SK-N-SH (cell line): ENCODE data around the gene DNAJC13. TPM values are rescaled to one million over a fixed set of nuclear protein-coding genes. Genes with fewer than 3 reads are reported as not detected.
"Not testable (repeated sequence)": the region's sequence is repeated elsewhere in the genome, so short reads cannot be mapped to it uniquely, and the experiment has no call there.

Source experiments
- CTCF ChIA-PET: fragments of 300-600, 350-600 bp; formaldehyde crosslinking; extraction: SDS; loops from one replicate; lab custom pipeline; 2021; lab: Yijun Ruan, JAX
- POLR2A ChIA-PET: fragments of 350-600 bp; sonication (Branson Sonifier 250); formaldehyde crosslinking; extraction: SDS; loops from one replicate; lab custom pipeline; 2020; ENCODE audit warnings: antibody characterized with exemption, inconsistent platforms; lab: Yijun Ruan, JAX
- DNase-seq: peaks from one replicate; pipeline ENCODE4 v3.0.0; 2012
- H2AFZ ChIP-seq: fragments of 200-600 bp; sonication (generic); 2 replicates; pipeline ENCODE4 v1.8.1; 2016; ENCODE audit warnings: antibody characterized with exemption, mild to moderate bottlenecking, low read depth
- H3F3A ChIP-seq: fragments of 200-600 bp; sonication (generic); replicated peaks from 2 replicates; pipeline ENCODE3; 2016; ENCODE audit warnings: antibody characterized with exemption, mild to moderate bottlenecking; ENCODE audit not compliant: insufficient read depth
- H3K27ac ChIP-seq, 2 experiments: fragments of 200-500 bp in 1 of 2; fragments of 200-600 bp in 1 of 2; sonication (Bioruptor generic) in 1 of 2; sonication (generic), shearing (Covaris generic) in 1 of 2; 2 replicates each; pipeline versions ENCODE4 v1.5.1 to v1.6.1; 2014 to 2016; ENCODE audit warnings: low read depth in 2 of 2, inconsistent platforms in 1 of 2, low read length in 1 of 2, mild to moderate bottlenecking in 1 of 2, mixed read lengths in 1 of 2
- H3K27me3 ChIP-seq: fragments of 200-600 bp; sonication (generic), shearing (Covaris generic); 2 replicates; pipeline ENCODE4 v1.6.1; 2016; ENCODE audit warnings: mixed run types; ENCODE audit not compliant: insufficient read depth
- H3K36me3 ChIP-seq, 2 experiments: fragments of 200-500 bp in 1 of 2; fragments of 200-600 bp in 1 of 2; sonication (Bioruptor generic) in 1 of 2; sonication (generic) in 1 of 2; replicated peaks in 1 of 2; 2 replicates each; pipeline versions ENCODE3 to v1.5.1; 2014 to 2016; ENCODE audit warnings: low read length in 1 of 2, mild to moderate bottlenecking in 1 of 2; ENCODE audit not compliant: insufficient read depth in 2 of 2, control insufficient read depth in 1 of 2
- H3K4me1 ChIP-seq, 2 experiments: fragments of 200-500 bp in 1 of 2; fragments of 200-600 bp in 1 of 2; sonication (Bioruptor generic) in 1 of 2; sonication (generic), shearing (Covaris generic) in 1 of 2; 2 replicates each; pipeline versions ENCODE4 v1.5.1 to v1.6.1; 2014 to 2016; ENCODE audit warnings: low read depth in 1 of 2, low read length in 1 of 2, mixed run types in 1 of 2; ENCODE audit not compliant: insufficient read depth in 2 of 2, control insufficient read depth in 1 of 2
- H3K4me2 ChIP-seq: fragments of 200-600 bp; sonication (generic), shearing (Covaris generic); 2 replicates; pipeline ENCODE4 v1.6.1; 2017; ENCODE audit warnings: mixed run types
- H3K4me3 ChIP-seq, 2 experiments: fragments of 200-500 bp in 1 of 2; fragments of 200-600 bp in 1 of 2; sonication (Bioruptor generic) in 1 of 2; sonication (generic), shearing (Covaris generic) in 1 of 2; 2 replicates each; pipeline versions ENCODE4 v1.5.1 to v1.8.1; 2014 to 2016; ENCODE audit warnings: low read depth in 2 of 2, inconsistent platforms in 1 of 2, low read length in 1 of 2, mild to moderate bottlenecking in 1 of 2, mixed read lengths in 1 of 2, moderate library complexity in 1 of 2
- H3K79me2 ChIP-seq: fragments of 200-600 bp; sonication (generic); 2 replicates; pipeline ENCODE4 v1.8.1; 2017; ENCODE audit warnings: mild to moderate bottlenecking; ENCODE audit not compliant: insufficient read depth
- H3K9ac ChIP-seq: fragments of 200-600 bp; sonication (generic); 2 replicates; pipeline ENCODE4 v1.6.1; 2017; ENCODE audit warnings: mixed run types
- H3K9me2 ChIP-seq: fragments of 200-600 bp; sonication (generic); 2 replicates; pipeline ENCODE4 v1.6.1; 2017; ENCODE audit warnings: mixed run types
- H3K9me3 ChIP-seq: fragments of 200-600 bp; sonication (generic); 2 replicates; pipeline ENCODE4 v1.6.1; 2017; ENCODE audit warnings: mixed run types, mild to moderate bottlenecking, moderate library complexity
- H4K20me1 ChIP-seq: fragments of 200-600 bp; sonication (generic); 2 replicates; pipeline ENCODE4 v1.6.1; 2017; ENCODE audit warnings: mild to moderate bottlenecking, mixed run types; ENCODE audit not compliant: insufficient read depth
- ELF1 ChIP-seq: IDR thresholded peaks from 2 replicates; pipeline ENCODE4 v1.4.0; 2012
- EP300 ChIP-seq, 2 experiments: IDR thresholded peaks; 2 replicates each; pipeline versions ENCODE4 v1.4.0 to v1.6.1; 2012; ENCODE audit warnings: borderline replicate concordance in 1 of 2, low read depth in 1 of 2, low read length in 1 of 2
- EZH2phosphoT487 ChIP-seq: fragments of 200-600 bp; sonication (generic); IDR thresholded peaks from 2 replicates; pipeline ENCODE4 v1.6.1; 2017; ENCODE audit warnings: low read depth, mixed run types, mild to moderate bottlenecking, antibody characterized with exemption, moderate library complexity, borderline replicate concordance
- FOSL2 ChIP-seq: IDR thresholded peaks from 2 replicates; pipeline ENCODE4 v1.4.0; 2012; ENCODE audit warnings: low read depth, mild to moderate bottlenecking, moderate library complexity, borderline replicate concordance
- FOXJ3 ChIP-seq: sonication (generic); formaldehyde crosslinking; IDR thresholded peaks from 2 replicates; pipeline ENCODE4 v1.5.1; 2020; ENCODE audit warnings: mild to moderate bottlenecking, missing genetic modification reagents
- GATA2 ChIP-seq: sonication (generic); formaldehyde crosslinking; IDR thresholded peaks from 2 replicates; pipeline ENCODE4 v1.5.0; 2020; ENCODE audit warnings: mild to moderate bottlenecking, missing genetic modification reagents
- JUND ChIP-seq: IDR thresholded peaks from 2 replicates; pipeline ENCODE4 v1.4.0; 2012
- MXI1 ChIP-seq: IDR thresholded peaks from 2 replicates; pipeline ENCODE4 v1.6.1; 2012; ENCODE audit warnings: mild to moderate bottlenecking, low read depth, low read length, improper control_type of control experiment
- NFIC ChIP-seq: IDR thresholded peaks from 2 replicates; pipeline ENCODE4 v1.4.0; 2012; ENCODE audit warnings: borderline replicate concordance
- POLR2AphosphoS5 ChIP-seq: IDR thresholded peaks from 2 replicates; pipeline ENCODE4 v1.6.1; 2012; ENCODE audit warnings: low read depth, low read length
- RAD21 ChIP-seq: IDR thresholded peaks from 2 replicates; pipeline ENCODE4 v1.6.1; 2012; ENCODE audit warnings: mild to moderate bottlenecking, low read length
- RCOR1 ChIP-seq: fragments of 150-350 bp; IDR thresholded peaks from 2 replicates; pipeline ENCODE4 v1.6.1; 2017; ENCODE audit warnings: antibody characterized with exemption, low read length
- RFX5 ChIP-seq: IDR thresholded peaks from 2 replicates; pipeline ENCODE4 v1.6.1; 2012; ENCODE audit warnings: mild to moderate bottlenecking, improper control_type of control experiment, low read length
- RXRA ChIP-seq: IDR thresholded peaks from 2 replicates; pipeline ENCODE4 v1.4.0; 2012; ENCODE audit warnings: low read depth, mild to moderate bottlenecking, borderline replicate concordance
- SIN3A ChIP-seq: IDR thresholded peaks from 2 replicates; pipeline ENCODE4 v1.6.1; 2012; ENCODE audit warnings: low read depth, mild to moderate bottlenecking, low read length, moderate library complexity, borderline replicate concordance
- TEAD4 ChIP-seq: IDR thresholded peaks from 2 replicates; pipeline ENCODE4 v1.4.0; 2012; ENCODE audit warnings: mild to moderate bottlenecking, borderline replicate concordance; ENCODE audit not compliant: insufficient read depth
- YY1 ChIP-seq: IDR thresholded peaks from 2 replicates; pipeline ENCODE4 v1.4.0; 2012; ENCODE audit warnings: low read depth, mild to moderate bottlenecking
- WGBS: methylation state at CpG from one replicate; pipeline ENCODE4 v1.1.6; 2017; ENCODE audit warnings: low lambda C conversion rate; 5-methylcytosine and 5-hydroxymethylcytosine counted together
- polyA plus RNA-seq, 3 experiments: library from polyadenylated mRNA; depleted of rRNA; stranded (reverse); fragments of >200 nt; gene quantifications; 2 replicates each; pipeline ENCODE4 v1.2.3, GENCODE V29; 2012
- TF ChIP-seq, protein P1 (sequence below): IDR thresholded peaks from 2 replicates; pipeline ENCODE4; 2012
- TF ChIP-seq, protein P2 (sequence below): IDR thresholded peaks from 2 replicates; pipeline ENCODE4 v1.4.0; 2012; ENCODE audit warnings: low read depth, borderline replicate concordance

DNAJC13 gene
- polyA plus RNA-seq, 1 of the 3 experiments (the other 2 are of a cell fraction) = 10.8 TPM

DNA sequence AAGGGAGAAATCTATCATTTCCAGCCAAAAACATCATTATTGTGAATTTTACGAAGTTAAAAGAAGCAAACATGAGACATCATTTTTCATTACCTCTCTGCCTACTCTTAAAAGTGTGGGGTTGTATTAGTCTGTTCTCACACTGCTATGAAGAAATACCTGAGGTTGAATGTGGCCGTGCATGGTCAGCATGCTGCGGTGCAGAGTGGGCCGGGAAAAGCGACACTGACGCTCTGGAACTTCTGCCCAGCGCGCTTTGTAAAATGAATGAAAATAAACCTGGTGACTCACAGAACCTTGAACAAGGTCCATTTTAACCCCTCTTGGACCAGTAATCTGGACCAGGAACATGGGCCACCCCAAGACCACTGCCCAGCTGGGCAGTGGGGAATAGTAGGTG, 31.0 kb upstream of the DNAJC13 start:
- Histone ChIP-seq H3K27ac (no peak overlapping the region), H3K4me2 (no peak overlapping the region), H3F3A (no peaks in the 10 kb centered on the region), H3K79me2 (no peaks in the 10 kb centered on the region), H4K20me1 (no peaks in the 10 kb centered on the region), H3K9ac (no peak overlapping the region), H2AFZ (no peak overlapping the region), H3K4me1 (no peaks in the 10 kb centered on the region), H3K4me3 (no peak overlapping the region), H3K9me2 (no peaks in the 10 kb centered on the region), H3K36me3 (no peaks in the 10 kb centered on the region), H3K27me3 (no peaks in the 10 kb centered on the region), H3K9me3 (no peaks in the 10 kb centered on the region)
- WGBS = 93% methylated on average over 8 of the region's 8 CpGs
- CTCF ChIA-PET = interaction anchor here (1.3 kb wide), 1 partner anchor 30 kb away, joined by 3 read pairs; no protein-coding TSS in a partner anchor
- DNase-seq = no peak
- TF ChIP-seq SIN3A (no peak), RXRA (no peak), MXI1 (no peak), FOSL2 (no peak), FOXJ3 (CRISPR knock-in tag) (no peak), RFX5 (no peak), TEAD4 (no peak), EZH2phosphoT487 (no peak), EP300 (IDR thresholded peaks at IDR 0.05; ENCODE audit: borderline replicate concordance in 1 of 2, low read depth in 1 of 2, low read length in 1 of 2) (no peak)
- POLR2A ChIA-PET = no interaction called here

DNA sequence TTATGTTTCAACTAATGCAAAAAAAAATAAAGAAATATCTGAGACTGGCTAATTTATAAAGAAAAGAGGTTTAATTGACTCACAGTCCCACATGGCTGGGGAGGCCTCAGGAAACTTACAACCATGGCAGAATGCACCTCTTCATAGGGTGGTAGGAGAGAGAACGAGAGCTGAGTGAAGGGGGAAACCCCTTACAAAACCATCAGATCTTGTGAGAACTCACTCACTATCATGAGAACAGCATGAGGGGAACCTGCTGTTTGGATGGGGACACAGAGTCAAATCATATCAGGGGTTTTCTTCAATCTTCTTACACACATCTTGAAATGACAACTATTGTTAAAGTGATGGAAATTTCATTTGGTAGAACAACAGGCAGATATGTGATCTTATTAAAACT, 24.6 kb upstream of the DNAJC13 start:
- H3K27ac ChIP-seq, H3K79me2 ChIP-seq, H3K4me3 ChIP-seq, H2AFZ ChIP-seq, H3K9me2 ChIP-seq, H4K20me1 ChIP-seq, POLR2A ChIA-PET, DNase-seq, H3F3A ChIP-seq, H3K27me3 ChIP-seq, H3K9ac ChIP-seq, H3K36me3 ChIP-seq, H3K4me2 ChIP-seq, H3K9me3 ChIP-seq: not testable (repeated sequence)
- peaks cover 0 to 12% of the 10 kb centered on the region in 2 experiments; a peak in 2 of 4 replicates for H3K4me1 ChIP-seq
- WGBS = 92% methylated on average over 1 of the region's 1 CpG
- CTCF ChIA-PET = interaction anchor here (1.3 to 1.7 kb wide), 3 partner anchors 42 to 358 kb away, joined by 3 to 5 read pairs (median 4); partner anchors contain the start of gene CPNE4

DNA sequence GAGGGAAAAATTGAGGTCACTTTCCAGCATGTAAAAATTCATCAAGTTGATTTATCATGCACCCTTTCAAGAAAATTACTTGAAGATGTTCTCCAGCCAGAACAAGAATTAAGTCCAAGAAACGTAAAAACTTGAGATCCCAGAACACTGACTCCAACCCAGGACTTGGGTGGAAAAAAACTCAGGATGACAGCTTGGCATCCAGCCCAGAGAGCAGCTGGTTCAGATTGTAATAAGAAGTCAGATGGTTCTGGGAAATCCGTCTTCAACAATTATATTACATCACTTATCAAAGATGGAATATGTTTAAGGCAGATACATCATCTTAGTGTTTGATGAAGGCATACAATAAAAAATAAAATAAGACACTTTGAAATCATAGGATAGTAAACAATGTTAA, 23.0 kb upstream of the DNAJC13 start:
- H2AFZ ChIP-seq = no peak overlapping the region
- no peaks in the 10 kb centered on the region for H3K9me2 ChIP-seq
- H3K27ac ChIP-seq = no peak overlapping the region; a peak in 1 of 4 replicates
- H4K20me1 ChIP-seq = no peaks in the 10 kb centered on the region
- ChIA-PET POLR2A (no interaction called here), CTCF (interaction anchor here (1.5 to 14.1 kb wide), 4 partner anchors 13 to 359 kb away, joined by 3 to 383 read pairs (median 42); partner anchors contain the start of gene CPNE4)
- no peak overlapping the region for H3K4me3 ChIP-seq
- no peaks in the 10 kb centered on the region for H3K36me3 ChIP-seq
- H3K4me1 ChIP-seq = peaks cover 0 to 12% of the 10 kb centered on the region in 2 experiments; a peak in 2 of 4 replicates
- no peaks in the 10 kb centered on the region for H3K9me3 ChIP-seq
- WGBS = 6% methylated on average over 2 of the region's 2 CpGs
- no peak overlapping the region for H3K4me2 ChIP-seq
- no peaks in the 10 kb centered on the region for H3K79me2 ChIP-seq
- H3K27me3 ChIP-seq = no peaks in the 10 kb centered on the region
- no peaks in the 10 kb centered on the region for H3F3A ChIP-seq
- H3K9ac ChIP-seq = no peak overlapping the region
- DNase-seq = peak; percentile 56
- TF ChIP-seq YY1 (no peak), EZH2phosphoT487 (no peak), RAD21 (no peak), RXRA (no peak), EP300 (IDR thresholded peaks at IDR 0.05; ENCODE audit: borderline replicate concordance in 1 of 2, low read depth in 1 of 2, low read length in 1 of 2) (peak; percentile 13 to 73; a peak in 3 of 4 replicates), NFIC (peak; percentile 88), JUND (peak; percentile 33; the same call in 1 of the 2 replicates), POLR2AphosphoS5 (peak; percentile 63), SIN3A (0 out of 2 replicates have a peak, but pooled peaks have one; percentile 56), ELF1 (no peak), GATA2 (CRISPR knock-in tag) (peak; percentile 13; the same call in 1 of the 2 replicates), RCOR1 (peak; percentile 51; the same call in 1 of the 2 replicates)
- TF ChIP-seq, protein P1, sequence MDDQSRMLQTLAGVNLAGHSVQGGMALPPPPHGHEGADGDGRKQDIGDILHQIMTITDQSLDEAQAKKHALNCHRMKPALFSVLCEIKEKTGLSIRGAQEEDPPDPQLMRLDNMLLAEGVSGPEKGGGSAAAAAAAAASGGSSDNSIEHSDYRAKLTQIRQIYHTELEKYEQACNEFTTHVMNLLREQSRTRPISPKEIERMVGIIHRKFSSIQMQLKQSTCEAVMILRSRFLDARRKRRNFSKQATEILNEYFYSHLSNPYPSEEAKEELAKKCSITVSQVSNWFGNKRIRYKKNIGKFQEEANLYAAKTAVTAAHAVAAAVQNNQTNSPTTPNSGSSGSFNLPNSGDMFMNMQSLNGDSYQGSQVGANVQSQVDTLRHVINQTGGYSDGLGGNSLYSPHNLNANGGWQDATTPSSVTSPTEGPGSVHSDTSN = peak; percentile 87
- TF ChIP-seq, protein P2, sequence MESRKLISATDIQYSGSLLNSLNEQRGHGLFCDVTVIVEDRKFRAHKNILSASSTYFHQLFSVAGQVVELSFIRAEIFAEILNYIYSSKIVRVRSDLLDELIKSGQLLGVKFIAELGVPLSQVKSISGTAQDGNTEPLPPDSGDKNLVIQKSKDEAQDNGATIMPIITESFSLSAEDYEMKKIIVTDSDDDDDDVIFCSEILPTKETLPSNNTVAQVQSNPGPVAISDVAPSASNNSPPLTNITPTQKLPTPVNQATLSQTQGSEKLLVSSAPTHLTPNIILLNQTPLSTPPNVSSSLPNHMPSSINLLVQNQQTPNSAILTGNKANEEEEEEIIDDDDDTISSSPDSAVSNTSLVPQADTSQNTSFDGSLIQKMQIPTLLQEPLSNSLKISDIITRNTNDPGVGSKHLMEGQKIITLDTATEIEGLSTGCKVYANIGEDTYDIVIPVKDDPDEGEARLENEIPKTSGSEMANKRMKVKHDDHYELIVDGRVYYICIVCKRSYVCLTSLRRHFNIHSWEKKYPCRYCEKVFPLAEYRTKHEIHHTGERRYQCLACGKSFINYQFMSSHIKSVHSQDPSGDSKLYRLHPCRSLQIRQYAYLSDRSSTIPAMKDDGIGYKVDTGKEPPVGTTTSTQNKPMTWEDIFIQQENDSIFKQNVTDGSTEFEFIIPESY = no peak
